ENCODE measurements around the gene MAP3K3. TPM values are rescaled to one million over a fixed set of nuclear protein-coding genes. Genes with fewer than 3 reads are reported as not detected.
A peak's percentile ranks its signal among the peaks of the same experiment; 100 is the strongest.

MAP3K3 gene
- total RNA-seq, 1 donor from 2014 or later = 75.6 TPM

DNA sequence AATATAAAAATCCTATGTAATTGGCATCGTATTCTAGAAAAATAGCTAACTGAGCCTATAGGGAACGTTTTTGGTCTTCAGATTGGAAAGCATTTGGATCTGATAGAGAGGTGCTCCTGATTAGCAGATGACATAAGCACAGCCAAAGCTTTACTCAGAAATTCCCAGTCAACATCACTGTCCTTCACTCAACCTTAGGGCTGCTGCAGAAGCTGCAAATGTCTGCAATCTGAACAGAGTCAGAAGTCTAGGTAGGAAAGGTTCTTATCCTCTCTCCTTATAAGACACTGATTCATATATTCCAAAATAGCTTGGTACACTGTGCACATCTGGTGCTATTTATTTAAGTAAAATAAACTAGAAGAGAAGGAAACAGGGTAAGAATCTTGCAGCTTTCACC lies 100.2 kb downstream of the MAP3K3 start:
- no peak for DNase-seq (ENCODE audit: low spot score in 2 of 2)
- no peaks in the 10 kb centered on the region for H3K9me3 ChIP-seq
- no peaks in the 10 kb centered on the region for H3K4me1 ChIP-seq
- H3K36me3 ChIP-seq = peaks cover 24 to 32% of the 10 kb centered on the region in 2 donors
- no peaks in the 10 kb centered on the region for H3K27me3 ChIP-seq
- H3K4me3 ChIP-seq = no peak overlapping the region
- intact Hi-C loops (cut with DNase I) = no loop called here
- no peak overlapping the region for H3K27ac ChIP-seq
- TF ChIP-seq, protein P1, sequence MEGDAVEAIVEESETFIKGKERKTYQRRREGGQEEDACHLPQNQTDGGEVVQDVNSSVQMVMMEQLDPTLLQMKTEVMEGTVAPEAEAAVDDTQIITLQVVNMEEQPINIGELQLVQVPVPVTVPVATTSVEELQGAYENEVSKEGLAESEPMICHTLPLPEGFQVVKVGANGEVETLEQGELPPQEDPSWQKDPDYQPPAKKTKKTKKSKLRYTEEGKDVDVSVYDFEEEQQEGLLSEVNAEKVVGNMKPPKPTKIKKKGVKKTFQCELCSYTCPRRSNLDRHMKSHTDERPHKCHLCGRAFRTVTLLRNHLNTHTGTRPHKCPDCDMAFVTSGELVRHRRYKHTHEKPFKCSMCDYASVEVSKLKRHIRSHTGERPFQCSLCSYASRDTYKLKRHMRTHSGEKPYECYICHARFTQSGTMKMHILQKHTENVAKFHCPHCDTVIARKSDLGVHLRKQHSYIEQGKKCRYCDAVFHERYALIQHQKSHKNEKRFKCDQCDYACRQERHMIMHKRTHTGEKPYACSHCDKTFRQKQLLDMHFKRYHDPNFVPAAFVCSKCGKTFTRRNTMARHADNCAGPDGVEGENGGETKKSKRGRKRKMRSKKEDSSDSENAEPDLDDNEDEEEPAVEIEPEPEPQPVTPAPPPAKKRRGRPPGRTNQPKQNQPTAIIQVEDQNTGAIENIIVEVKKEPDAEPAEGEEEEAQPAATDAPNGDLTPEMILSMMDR (IDR thresholded peaks at IDR 0.05) = no peak

DNA sequence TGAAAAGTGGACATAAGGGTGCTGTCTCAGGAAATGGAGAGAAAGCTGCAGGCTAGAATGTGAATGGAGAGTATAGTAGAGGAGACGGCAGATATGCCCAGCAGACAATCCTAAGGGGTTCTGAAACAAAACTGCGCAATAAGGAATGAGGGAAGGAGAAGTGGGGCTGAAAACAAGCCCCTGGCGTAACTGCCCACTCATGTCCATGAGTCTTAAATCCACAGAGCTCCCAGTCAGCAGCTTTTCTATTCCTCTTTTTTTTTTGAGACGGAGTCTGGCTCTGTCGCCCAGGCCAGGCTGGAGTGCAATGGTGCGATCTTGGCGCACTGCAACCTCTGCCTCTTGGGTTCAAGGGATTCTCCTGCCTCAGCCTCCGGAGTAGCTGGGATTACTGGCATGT lies 113.5 kb downstream of the MAP3K3 start:
- no peak overlapping the region for H3K27ac ChIP-seq
- no peak overlapping the region for H3K4me3 ChIP-seq
- H3K27me3 ChIP-seq = no peaks in the 10 kb centered on the region
- intact Hi-C loops (cut with DNase I) = no loop called here
- H3K36me3 ChIP-seq = peaks cover 0 to 3% of the 10 kb centered on the region in 2 donors
- DNase-seq (ENCODE audit: low spot score in 2 of 2) = no peak
- peaks cover 0 to 6% of the 10 kb centered on the region in 2 donors for H3K4me1 ChIP-seq
- no peaks in the 10 kb centered on the region for H3K9me3 ChIP-seq
- TF ChIP-seq, protein P1 (IDR thresholded peaks at IDR 0.05) = no peak

DNA sequence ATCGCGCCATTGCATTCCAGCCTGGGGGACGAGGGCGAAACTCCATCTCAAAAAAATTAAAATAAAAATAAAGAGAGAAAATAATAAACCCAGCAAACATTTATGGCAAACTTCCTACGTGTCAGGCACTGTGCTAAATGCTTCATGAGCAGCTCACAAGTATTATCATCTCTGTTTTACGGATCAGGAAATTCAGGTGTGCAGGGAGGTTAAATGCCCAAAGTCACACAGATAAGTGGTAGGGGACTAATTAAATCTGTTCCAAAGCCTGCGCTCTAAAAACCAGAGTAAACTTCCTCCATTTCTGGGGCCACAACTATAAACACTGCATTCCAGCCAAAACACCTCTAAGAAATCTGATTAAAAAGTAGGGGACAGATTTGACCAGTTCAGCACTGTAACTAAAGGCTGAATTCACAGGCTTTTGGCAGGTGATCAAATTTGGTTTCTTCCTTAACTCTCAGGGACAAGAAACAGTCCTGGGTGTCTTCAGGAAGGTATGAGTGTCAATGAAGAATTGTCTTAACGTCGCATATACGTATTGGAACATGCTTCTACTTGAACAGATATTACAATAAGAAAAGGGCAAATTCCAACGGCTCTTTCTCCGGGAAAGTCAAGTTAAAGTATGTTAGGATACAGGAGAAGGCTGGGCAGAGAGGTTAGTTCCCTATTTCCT lies 118.4 kb downstream of the MAP3K3 start:
- no peak for DNase-seq (ENCODE audit: low spot score in 2 of 2)
- intact Hi-C loops (cut with DNase I) = loop anchor here (2.0 kb wide), 4 partner anchors 32 to 118 kb away; partner anchors contain the start of genes CCDC47, FTSJ3, LIMD2 and MAP3K3
- Histone ChIP-seq H3K36me3 (peaks cover 0 to 2% of the 10 kb centered on the region in 2 donors), H3K27me3 (no peaks in the 10 kb centered on the region), H3K4me1 (peaks cover 0 to 10% of the 10 kb centered on the region in 2 donors), H3K9me3 (no peaks in the 10 kb centered on the region), H3K27ac (peak overlapping the region; percentile 91 to 94), H3K4me3 (peak overlapping the region; percentile 84 to 90)
- TF ChIP-seq, protein P1 (IDR thresholded peaks at IDR 0.05) = no peak

DNA sequence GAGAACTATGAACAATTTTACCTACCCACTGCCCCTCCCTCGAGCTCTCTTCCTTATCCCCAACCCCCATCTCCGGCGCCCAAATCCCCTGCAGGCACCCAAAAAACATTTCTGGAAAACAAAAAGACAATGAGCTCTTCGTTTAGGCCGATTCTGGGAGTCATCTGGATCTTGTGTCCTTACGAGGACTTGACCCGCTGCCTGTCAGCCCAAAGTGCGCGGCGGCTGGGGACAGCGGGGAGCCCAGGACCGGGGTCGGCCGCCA lies 118.9 kb downstream of the MAP3K3 start:
- peaks cover 0 to 6% of the 10 kb centered on the region in 2 donors for H3K36me3 ChIP-seq
- TF ChIP-seq, protein P1 (IDR thresholded peaks at IDR 0.05) = no peak
- H3K27ac ChIP-seq = peak overlapping the region; percentile 91 to 94
- peak overlapping the region; percentile 84 to 90 for H3K4me3 ChIP-seq
- no peak for DNase-seq (ENCODE audit: low spot score in 2 of 2)
- H3K4me1 ChIP-seq = peaks cover 0 to 10% of the 10 kb centered on the region in 2 donors
- H3K27me3 ChIP-seq = no peaks in the 10 kb centered on the region
- H3K9me3 ChIP-seq = no peaks in the 10 kb centered on the region
- intact Hi-C loops (cut with DNase I) = loop anchor here (2.0 kb wide), 4 partner anchors 32 to 118 kb away; partner anchors contain the start of genes CCDC47, FTSJ3, LIMD2 and MAP3K3

DNA sequence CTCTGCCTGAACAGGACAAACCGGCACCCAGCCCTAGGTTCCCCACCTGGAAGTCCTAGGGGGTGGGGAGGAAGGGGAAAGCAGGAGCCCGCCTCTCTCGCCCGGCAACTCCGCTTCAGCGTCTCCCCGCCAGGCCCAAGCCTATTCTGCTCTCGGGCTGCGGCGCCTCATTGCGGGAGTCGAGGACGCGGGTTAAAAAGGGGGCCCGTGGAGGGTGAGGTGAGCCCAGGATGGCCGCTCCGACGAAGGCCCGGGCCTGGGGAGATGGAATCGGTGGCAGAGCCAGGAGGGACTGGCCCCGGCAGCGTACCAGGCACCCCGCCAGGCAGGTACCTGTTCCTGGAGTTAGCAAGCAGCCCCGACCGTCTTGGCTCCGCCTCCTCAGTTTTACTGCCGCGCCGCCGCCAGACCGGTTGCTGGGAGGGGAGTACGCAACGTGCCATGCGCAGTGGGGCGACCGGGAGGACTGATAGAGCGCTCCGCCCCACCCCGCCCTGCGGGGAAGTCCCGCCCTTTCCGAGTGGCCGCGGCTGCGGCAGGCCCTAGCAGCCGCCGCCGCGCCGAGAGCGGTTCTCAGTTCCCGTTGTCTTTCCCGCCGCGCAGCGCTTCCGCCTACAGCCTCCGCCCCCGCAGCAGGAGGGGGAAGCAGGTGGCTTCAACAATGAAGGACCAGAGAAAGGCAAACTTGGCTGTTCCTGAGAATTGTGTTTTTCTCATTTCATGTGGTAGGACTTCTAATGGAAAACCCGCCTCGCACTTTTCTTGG lies 119.4 kb downstream of the MAP3K3 start, which contains the start of gene STRADA:
TSS of gene STRADA (minus strand) at position 392 of the 766 bp plus-strand sequence. CDS start 13,430 bp downstream, outside the sequence.
- peak within 1 kb of the TSS; percentile 84 to 90 for H3K4me3 ChIP-seq
- peak; percentile 94 to 99 for DNase-seq (ENCODE audit: low spot score in 2 of 2)
- intact Hi-C loops (cut with DNase I) = loop anchor here (2.0 kb wide), 4 partner anchors 31 to 119 kb away; partner anchors contain the start of genes CCDC47, FTSJ3, LIMD2 and MAP3K3
- peak within 1 kb of the TSS; percentile 91 to 94 for H3K27ac ChIP-seq
- H3K36me3 ChIP-seq = peaks cover 2 to 10% of the 10 kb centered on the region in 2 donors
- H3K4me1 ChIP-seq = peaks cover 0 to 10% of the 10 kb centered on the region in 2 donors
- H3K9me3 ChIP-seq = no peaks in the 10 kb centered on the region
- TF ChIP-seq, protein P1 (IDR thresholded peaks at IDR 0.05) = no peak
- H3K27me3 ChIP-seq = no peaks in the 10 kb centered on the region

Other genes with a start within 250 kb of the MAP3K3 start
- 23.0 TPM for gene CYB561, start 176.1 kb upstream of the MAP3K3 start, total RNA-seq
- 72.6 TPM for gene ACE, start 145.4 kb upstream of the MAP3K3 start, total RNA-seq
- gene KCNH6, start 99.1 kb upstream of the MAP3K3 start, total RNA-seq = not detected
- gene DCAF7, start 71.9 kb upstream of the MAP3K3 start, total RNA-seq = 18.6 TPM
- 6.2 TPM for gene TACO1, start 21.5 kb upstream of the MAP3K3 start, total RNA-seq
- 27.0 TPM for gene LIMD2, start 77.7 kb downstream of the MAP3K3 start, total RNA-seq
- 3.2 TPM for gene STRADA, start 119.4 kb downstream of the MAP3K3 start, total RNA-seq
- gene CCDC47, start 151.2 kb downstream of the MAP3K3 start, total RNA-seq = 76.2 TPM
- 37.5 TPM for gene DDX42, start 151.8 kb downstream of the MAP3K3 start, total RNA-seq
- 83.7 TPM for gene PSMC5, start 205.0 kb downstream of the MAP3K3 start, total RNA-seq
- 18.2 TPM for gene FTSJ3, start 205.2 kb downstream of the MAP3K3 start, total RNA-seq
- gene SMARCD2, start 220.3 kb downstream of the MAP3K3 start, total RNA-seq = 78.0 TPM

All from ascending aorta (tissue), 2 donors.